Vagina (tissue), 2 donors: ENCODE data around the gene SUPT4H1. TPM values are rescaled to one million over a fixed set of nuclear protein-coding genes. Genes with fewer than 3 reads are reported as not detected.
A peak's percentile ranks its signal among the peaks of the same experiment; 100 is the strongest.

Experiments
- DNase-seq, 2 donors: peaks; one replicate each; pipeline ENCODE4 v3.0.0-alpha.2; 2017; ENCODE audit errors: extremely low spot score in 2 of 2
- H3K27ac ChIP-seq: fragments of 200-600 bp; sonication (generic); one replicate; pipeline ENCODE4 v1.5.1; 2019
- H3K27me3 ChIP-seq: fragments of 200-600 bp; sonication (generic); one replicate; pipeline ENCODE4 v1.5.1; 2019
- H3K36me3 ChIP-seq, 2 donors: fragments of 200-600 bp; sonication (generic); one replicate each; pipeline ENCODE4 v1.5.1; 2017 to 2019
- H3K4me1 ChIP-seq: fragments of 200-600 bp; sonication (generic); one replicate; pipeline ENCODE4 v1.5.1; 2019
- H3K4me3 ChIP-seq, 2 donors: fragments of 200-600 bp; sonication (generic); 1 replicate in 1 of 2; 2 replicates in 1 of 2; pipeline ENCODE4 v1.5.1; 2016 to 2019
- H3K9me3 ChIP-seq: fragments of 200-600 bp; sonication (generic); one replicate; pipeline ENCODE4 v1.5.1; 2019
- POLR2A ChIP-seq, 2 donors: fragments of 450-650 bp; IDR thresholded peaks; one replicate each; pipeline ENCODE4 v1.6.1; 2017; ENCODE audit warnings: antibody characterized with exemption in 2 of 2, mild to moderate bottlenecking in 2 of 2, moderate library complexity in 2 of 2
- POLR2AphosphoS5 ChIP-seq, 2 donors: sonication (generic); formaldehyde crosslinking; IDR thresholded peaks; one replicate each; pipeline ENCODE4 v1.9.0; 2017; ENCODE audit warnings: antibody characterized with exemption in 2 of 2, mild to moderate bottlenecking in 2 of 2, low read depth in 1 of 2; ENCODE audit not compliant: insufficient read depth in 1 of 2
- intact Hi-C: fragments of 100-400 bp; cut with DNase I; formaldehyde crosslinking; loops from one replicate; pipeline ENCODE4 v1.15.1; 2023
- total RNA-seq: library from RNA; depleted of rRNA; stranded (reverse); fragments of >200 nt; gene quantifications from one replicate; pipeline ENCODE4 v1.2.3, GENCODE V29; 2016
- TF ChIP-seq, protein P1 (sequence below), 3 experiments: fragments of 450-650 bp in 2 of 3; fragments of 200-600 bp in 1 of 3; sonication (generic) in 1 of 3; IDR thresholded peaks; one replicate each; pipeline ENCODE4 v1.5.1; 2017 to 2019; ENCODE audit warnings: antibody characterized with exemption in 3 of 3, mild to moderate bottlenecking in 2 of 3, moderate library complexity in 2 of 3

The SUPT4H1 gene
- total RNA-seq, 1 donor from 2014 or later, result 31.4 TPM

DNA sequence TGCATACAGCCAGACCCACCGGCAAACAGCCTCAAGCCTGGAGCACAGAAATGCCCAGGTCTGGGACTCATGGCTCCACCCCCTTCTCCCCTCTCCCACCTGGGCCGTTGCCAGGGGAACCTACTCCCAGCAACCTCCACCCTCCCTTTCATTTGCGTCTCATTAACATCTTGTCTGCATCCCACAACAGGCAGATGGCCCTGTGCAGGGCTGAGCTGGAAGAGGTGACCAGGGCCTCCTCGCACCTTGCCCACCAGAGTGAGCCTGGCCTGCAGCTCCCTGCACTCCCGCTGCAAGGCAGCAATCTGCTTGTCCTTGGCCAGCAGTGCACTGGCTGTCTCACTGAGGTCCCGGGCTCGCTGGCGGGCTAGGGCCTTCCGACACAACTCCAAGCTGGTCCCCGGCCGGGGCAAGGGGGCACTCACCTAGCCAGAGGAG, 26.7 kb downstream of the SUPT4H1 start:
- Histone ChIP-seq H3K9me3 (no peaks in the 10 kb centered on the region), H3K27ac (no peak overlapping the region), H3K36me3 (no peaks in the 10 kb centered on the region), H3K4me1 (peaks cover 28% of the 10 kb centered on the region), H3K4me3 (peak overlapping the region; percentile 58 to 69), H3K27me3 (no peaks in the 10 kb centered on the region)
- intact Hi-C loops, result no loop called here
- no peak for DNase-seq
- TF ChIP-seq POLR2AphosphoS5 (IDR thresholded peaks at IDR 0.05; ENCODE audit: insufficient read depth in 1 of 2, low read depth in 1 of 2) (no peak), POLR2A (IDR thresholded peaks at IDR 0.05) (no peak)
- TF ChIP-seq, protein P1, sequence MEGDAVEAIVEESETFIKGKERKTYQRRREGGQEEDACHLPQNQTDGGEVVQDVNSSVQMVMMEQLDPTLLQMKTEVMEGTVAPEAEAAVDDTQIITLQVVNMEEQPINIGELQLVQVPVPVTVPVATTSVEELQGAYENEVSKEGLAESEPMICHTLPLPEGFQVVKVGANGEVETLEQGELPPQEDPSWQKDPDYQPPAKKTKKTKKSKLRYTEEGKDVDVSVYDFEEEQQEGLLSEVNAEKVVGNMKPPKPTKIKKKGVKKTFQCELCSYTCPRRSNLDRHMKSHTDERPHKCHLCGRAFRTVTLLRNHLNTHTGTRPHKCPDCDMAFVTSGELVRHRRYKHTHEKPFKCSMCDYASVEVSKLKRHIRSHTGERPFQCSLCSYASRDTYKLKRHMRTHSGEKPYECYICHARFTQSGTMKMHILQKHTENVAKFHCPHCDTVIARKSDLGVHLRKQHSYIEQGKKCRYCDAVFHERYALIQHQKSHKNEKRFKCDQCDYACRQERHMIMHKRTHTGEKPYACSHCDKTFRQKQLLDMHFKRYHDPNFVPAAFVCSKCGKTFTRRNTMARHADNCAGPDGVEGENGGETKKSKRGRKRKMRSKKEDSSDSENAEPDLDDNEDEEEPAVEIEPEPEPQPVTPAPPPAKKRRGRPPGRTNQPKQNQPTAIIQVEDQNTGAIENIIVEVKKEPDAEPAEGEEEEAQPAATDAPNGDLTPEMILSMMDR (IDR thresholded peaks at IDR 0.05), result no peak

DNA sequence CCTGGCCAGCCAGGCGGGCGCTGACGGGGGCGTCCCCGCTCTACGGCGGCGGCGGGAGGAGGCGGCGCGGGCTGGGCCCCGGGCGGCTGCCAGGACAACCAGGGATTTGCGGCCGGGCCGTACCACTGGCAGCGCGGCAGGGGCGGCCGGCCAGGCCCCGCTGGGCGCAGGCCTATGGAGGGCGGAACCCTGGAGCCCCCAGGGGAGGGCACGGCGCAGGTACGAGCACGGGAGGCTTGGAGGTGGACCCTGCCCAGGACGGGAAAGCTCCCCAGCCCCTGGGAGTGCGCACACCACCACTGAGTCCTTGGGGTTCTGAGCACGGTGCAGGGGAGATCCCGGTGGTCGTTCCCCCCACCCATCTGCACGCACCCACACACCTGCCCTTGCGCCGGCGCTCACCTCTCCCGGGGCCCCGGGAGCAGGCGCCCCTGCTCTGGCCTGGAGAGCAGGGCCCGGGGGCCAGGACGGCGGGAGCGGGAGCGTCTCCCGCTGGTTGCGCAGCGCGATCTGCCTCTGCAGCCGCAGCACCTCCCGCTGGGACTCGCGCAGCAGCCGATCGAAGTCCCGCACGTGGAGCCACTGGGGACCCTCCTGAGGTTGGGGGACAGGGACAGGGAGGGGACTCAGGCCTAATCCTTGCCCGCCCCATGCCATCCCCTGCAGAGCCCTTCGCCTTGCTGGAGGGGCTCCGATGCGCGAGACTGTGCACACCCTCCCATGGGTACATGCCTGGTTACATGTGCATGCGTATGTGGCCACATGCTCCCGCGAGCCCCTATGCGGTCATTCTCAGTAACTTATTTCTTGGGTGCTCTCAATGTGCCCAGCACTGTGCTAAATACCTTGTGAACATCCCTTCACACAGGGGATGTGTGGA, 27.4 kb downstream of the SUPT4H1 start:
- no peaks in the 10 kb centered on the region for H3K36me3 ChIP-seq
- no peaks in the 10 kb centered on the region for H3K9me3 ChIP-seq
- no peaks in the 10 kb centered on the region for H3K27me3 ChIP-seq
- H3K27ac ChIP-seq, result peak overlapping the region; percentile 21
- H3K4me3 ChIP-seq, result peak overlapping the region; percentile 58 to 69
- no peak for TF ChIP-seq POLR2A (IDR thresholded peaks at IDR 0.05)
- TF ChIP-seq, protein P1 (IDR thresholded peaks at IDR 0.05), result no peak
- no peak for TF ChIP-seq POLR2AphosphoS5 (IDR thresholded peaks at IDR 0.05; ENCODE audit: insufficient read depth in 1 of 2, low read depth in 1 of 2)
- no peak for DNase-seq
- intact Hi-C loops, result no loop called here
- peaks cover 28% of the 10 kb centered on the region for H3K4me1 ChIP-seq

DNA sequence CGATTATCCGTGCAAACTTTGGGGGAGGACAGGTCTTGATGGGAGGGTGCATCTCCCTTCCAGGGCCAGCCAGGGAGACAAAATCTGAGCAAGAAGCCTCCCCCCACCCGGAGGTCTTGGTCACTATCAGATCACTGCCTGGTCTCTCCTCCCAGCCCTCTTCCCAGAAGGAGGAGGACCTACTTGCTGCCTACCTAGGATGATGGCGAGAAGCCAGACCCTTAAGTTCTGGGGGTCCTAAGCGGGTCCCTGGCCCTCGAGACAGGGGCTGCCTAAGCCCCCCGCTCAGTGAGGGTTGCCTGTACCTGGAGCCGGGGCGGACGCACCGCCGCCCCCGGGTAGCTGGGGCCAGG, 28.0 kb downstream of the SUPT4H1 start:
- no peaks in the 10 kb centered on the region for H3K9me3 ChIP-seq
- no peaks in the 10 kb centered on the region for H3K36me3 ChIP-seq
- H3K27me3 ChIP-seq, result no peaks in the 10 kb centered on the region
- peak overlapping the region; percentile 58 to 69 for H3K4me3 ChIP-seq
- intact Hi-C loops, result no loop called here
- H3K27ac ChIP-seq, result peak overlapping the region; percentile 21
- peaks cover 28% of the 10 kb centered on the region for H3K4me1 ChIP-seq
- no peak for TF ChIP-seq POLR2AphosphoS5 (IDR thresholded peaks at IDR 0.05; ENCODE audit: insufficient read depth in 1 of 2, low read depth in 1 of 2)
- no peak for DNase-seq

DNA sequence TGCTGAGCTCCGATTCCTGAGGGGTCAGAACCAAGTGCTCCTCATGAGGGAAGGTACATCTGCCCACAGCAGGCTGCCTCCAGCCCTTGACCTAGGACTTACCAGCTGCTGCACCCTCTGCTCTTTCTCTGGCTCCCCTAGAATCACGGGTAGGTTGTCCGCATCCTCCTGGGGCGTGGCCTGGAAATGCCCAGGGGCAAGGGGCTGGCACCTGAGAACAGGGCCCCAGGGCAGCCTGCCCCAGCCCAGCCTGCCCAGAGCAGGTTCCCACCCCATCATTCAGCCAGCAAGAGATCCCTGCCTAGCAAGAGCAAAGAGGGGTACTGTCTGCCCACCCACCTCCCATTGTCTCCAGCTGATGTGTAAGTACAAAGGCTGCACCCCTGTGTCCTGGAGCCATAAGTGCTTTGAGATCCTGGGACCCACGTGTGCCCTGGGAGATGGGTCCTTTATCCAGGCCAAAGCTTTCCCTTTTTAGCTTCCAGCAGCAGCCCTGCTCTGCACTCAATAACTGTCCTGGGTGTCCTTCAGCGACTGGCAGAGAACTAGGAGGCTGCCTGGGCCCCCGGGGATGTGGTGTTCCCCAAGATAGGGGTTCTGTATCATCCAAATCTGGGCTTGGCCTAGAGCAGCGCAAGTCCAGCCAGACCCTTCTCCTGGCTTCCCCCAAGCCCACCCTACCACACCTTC, 28.5 kb downstream of the SUPT4H1 start:
- intact Hi-C loops, result no loop called here
- Histone ChIP-seq H3K36me3 (no peaks in the 10 kb centered on the region), H3K27me3 (no peaks in the 10 kb centered on the region), H3K4me1 (peaks cover 28% of the 10 kb centered on the region), H3K27ac (no peak overlapping the region), H3K4me3 (peak overlapping the region; percentile 58 to 69), H3K9me3 (no peaks in the 10 kb centered on the region)
- TF ChIP-seq POLR2AphosphoS5 (IDR thresholded peaks at IDR 0.05; ENCODE audit: insufficient read depth in 1 of 2, low read depth in 1 of 2) (no peak), POLR2A (IDR thresholded peaks at IDR 0.05) (no peak)
- TF ChIP-seq, protein P1 (IDR thresholded peaks at IDR 0.05), result no peak
- DNase-seq, result no peak

DNA sequence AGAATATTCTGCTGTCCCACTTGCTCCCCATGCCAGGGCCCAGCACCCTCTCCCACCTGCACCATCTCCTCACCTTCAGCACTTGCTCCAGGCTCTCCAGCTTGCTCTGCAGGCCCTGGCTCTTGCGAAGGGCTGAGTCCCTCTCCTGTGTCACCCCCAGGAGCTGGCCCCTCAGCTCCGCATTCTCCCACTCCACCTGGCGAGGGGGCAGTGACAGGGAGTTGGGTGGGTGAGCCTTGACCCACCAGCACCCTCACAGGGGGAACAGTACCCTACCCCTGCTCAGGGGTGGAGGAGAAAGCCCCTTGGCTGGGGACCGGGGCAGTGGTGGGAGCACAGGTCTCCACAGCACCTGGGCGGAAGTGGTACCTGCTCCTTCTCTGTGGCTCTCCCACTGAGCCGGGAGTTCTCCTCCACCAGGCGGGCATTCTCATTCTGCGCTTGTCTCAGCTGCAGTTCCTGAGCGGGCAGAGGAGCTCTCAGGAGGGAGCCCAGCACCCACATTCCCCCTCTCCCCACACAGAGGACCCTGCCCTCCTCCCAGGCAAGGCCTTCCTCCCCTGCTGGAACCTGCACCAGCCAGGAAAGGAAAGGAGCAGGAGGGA, 29.3 kb downstream of the SUPT4H1 start:
- H3K27ac ChIP-seq, result no peak overlapping the region
- TF ChIP-seq POLR2A (IDR thresholded peaks at IDR 0.05) (no peak), POLR2AphosphoS5 (IDR thresholded peaks at IDR 0.05; ENCODE audit: insufficient read depth in 1 of 2, low read depth in 1 of 2) (no peak)
- TF ChIP-seq, protein P1 (IDR thresholded peaks at IDR 0.05), result no peak
- H3K9me3 ChIP-seq, result no peaks in the 10 kb centered on the region
- H3K4me3 ChIP-seq, result no peak overlapping the region
- no peak for DNase-seq
- no peaks in the 10 kb centered on the region for H3K36me3 ChIP-seq
- intact Hi-C loops, result no loop called here
- H3K4me1 ChIP-seq, result peaks cover 23% of the 10 kb centered on the region
- H3K27me3 ChIP-seq, result no peaks in the 10 kb centered on the region
